Astrocyte (in vitro differentiated cells and primary cell): ENCODE measurements around the gene LRCH4. TPM values are rescaled to one million over a fixed set of nuclear protein-coding genes. Genes with fewer than 3 reads are reported as not detected.

Experiments used
- DNase-seq: peaks from one replicate; pipeline ENCODE4 v3.0.0-alpha.2; 2010; ENCODE audit warnings: low read depth
- FAIRE-seq: peaks from 2 replicates; lab custom pipeline; 2011; peaks lifted over from hg19 to GRCh38; lab: Jason Lieb, UNC
- H2AFZ ChIP-seq: 2 replicates; pipeline ENCODE4 v1.6.0; 2012; ENCODE audit warnings: low read depth, low read length, inconsistent platforms
- H3K27ac ChIP-seq: 2 replicates; pipeline ENCODE4 v1.5.1; 2011; ENCODE audit warnings: low read depth, low read length, inconsistent platforms
- H3K27me3 ChIP-seq: 2 replicates; pipeline ENCODE4 v1.6.0; 2011; ENCODE audit warnings: low read length, inconsistent platforms; ENCODE audit not compliant: insufficient read depth
- H3K36me3 ChIP-seq: 2 replicates; pipeline ENCODE4 v1.5.1; 2011; ENCODE audit warnings: low read length, inconsistent platforms; ENCODE audit not compliant: insufficient read depth
- H3K4me1 ChIP-seq: 2 replicates; pipeline ENCODE4 v1.5.1; 2011; ENCODE audit warnings: low read length, inconsistent platforms; ENCODE audit not compliant: insufficient read depth
- H3K4me2 ChIP-seq: 2 replicates; pipeline ENCODE4 v1.6.0; 2012; ENCODE audit warnings: low read length, inconsistent platforms
- H3K4me3 ChIP-seq: 2 replicates; pipeline ENCODE4 v1.5.1; 2011; ENCODE audit warnings: low read depth, mild to moderate bottlenecking, low read length, inconsistent platforms; ENCODE audit not compliant: insufficient read depth
- H3K79me2 ChIP-seq: 2 replicates; pipeline ENCODE4 v1.6.0; 2012; ENCODE audit warnings: mild to moderate bottlenecking, low read length, inconsistent platforms; ENCODE audit not compliant: insufficient read depth
- H3K9ac ChIP-seq: 2 replicates; pipeline ENCODE4 v1.6.0; 2012; ENCODE audit warnings: mild to moderate bottlenecking, low read length, inconsistent platforms
- H3K9me3 ChIP-seq: 2 replicates; pipeline ENCODE4 v1.5.1; 2012; ENCODE audit warnings: low read depth, mild to moderate bottlenecking, low read length, inconsistent platforms; ENCODE audit not compliant: insufficient read depth
- H4K20me1 ChIP-seq: 2 replicates; pipeline ENCODE4 v1.6.0; 2012; ENCODE audit warnings: low read length, inconsistent platforms; ENCODE audit not compliant: insufficient read depth
- H3K27ac Mint-ChIP-seq: one replicate; pipeline ENCODE4 v1.8.0; 2021; ENCODE audit warnings: mild to moderate bottlenecking, mixed read lengths; ENCODE audit not compliant: unreplicated experiment
- H3K27me3 Mint-ChIP-seq: one replicate; pipeline ENCODE4 v1.8.0; 2021; ENCODE audit warnings: low read depth, mixed read lengths; ENCODE audit not compliant: unreplicated experiment
- H3K36me3 Mint-ChIP-seq: one replicate; pipeline ENCODE4 v1.8.0; 2021; ENCODE audit warnings: low read depth, mixed read lengths; ENCODE audit not compliant: unreplicated experiment
- H3K4me1 Mint-ChIP-seq: one replicate; pipeline ENCODE4 v1.8.0; 2021; ENCODE audit warnings: low read depth, mixed read lengths; ENCODE audit not compliant: unreplicated experiment
- H3K4me3 Mint-ChIP-seq: one replicate; pipeline ENCODE4 v1.8.0; 2021; ENCODE audit warnings: mild to moderate bottlenecking, moderate library complexity, mixed read lengths; ENCODE audit not compliant: unreplicated experiment
- H3K9me3 Mint-ChIP-seq: one replicate; pipeline ENCODE4 v1.8.0; 2021; ENCODE audit warnings: mild to moderate bottlenecking, mixed read lengths; ENCODE audit not compliant: unreplicated experiment
- EZH2 ChIP-seq: IDR thresholded peaks from 2 replicates; pipeline ENCODE4 v1.6.1; 2012; ENCODE audit warnings: mild to moderate bottlenecking, low read length, inconsistent platforms; ENCODE audit not compliant: insufficient read depth
- total RNA-seq: library from RNA; stranded (reverse); gene quantifications from 2 replicates; pipeline ENCODE4 v1.2.1, GENCODE V29; 2021
- TF ChIP-seq, protein P1 (sequence below): IDR thresholded peaks from 2 replicates; pipeline ENCODE4 v1.5.1; 2011; ENCODE audit warnings: low read depth, mild to moderate bottlenecking, inconsistent platforms, low read length, moderate library complexity; ENCODE audit not compliant: insufficient read depth

Gene LRCH4
- total RNA-seq, 1 donor from 2014 or later: 62.5 TPM

DNA sequence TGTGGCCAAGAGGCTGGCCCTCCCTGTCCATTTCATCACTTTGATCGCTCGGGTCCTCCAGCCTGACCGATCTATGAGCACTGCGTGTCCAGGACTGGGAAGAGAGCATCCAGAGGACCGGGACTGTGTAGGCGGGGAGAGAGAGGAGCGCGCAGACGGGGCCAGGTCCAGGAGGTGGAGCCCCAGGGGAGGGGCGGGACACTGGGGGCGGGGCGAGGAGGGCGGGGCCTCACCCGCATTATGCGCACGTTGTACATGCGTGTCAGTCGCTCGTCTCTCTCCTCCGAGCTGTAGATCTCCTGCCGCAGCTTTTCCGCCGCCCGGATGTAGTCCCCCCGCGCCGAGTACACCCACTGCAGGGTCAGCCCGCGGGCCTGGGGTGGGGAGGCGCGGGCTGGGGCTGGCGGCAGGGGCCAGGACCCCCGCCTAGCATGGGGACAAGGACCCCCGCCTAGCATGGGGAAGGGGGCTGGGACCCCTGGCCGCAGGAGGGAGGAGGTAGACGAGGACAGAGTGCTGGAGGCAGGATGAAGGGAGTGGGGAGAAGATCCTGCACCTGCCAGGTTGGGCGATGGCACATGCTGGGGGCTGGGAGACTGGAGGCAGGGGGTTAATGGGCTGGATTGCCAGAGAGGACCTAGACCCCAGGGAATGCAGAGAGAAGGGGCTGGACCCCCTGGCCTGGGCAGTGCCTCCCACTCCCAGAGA lies 40.8 kb upstream of the LRCH4 start:
- peak overlapping the region; percentile 28 for H3K4me3 ChIP-seq
- H4K20me1 ChIP-seq: no peaks in the 10 kb centered on the region
- DNase-seq (peak; percentile 67), FAIRE-seq (no peak)
- H3K79me2 ChIP-seq: no peaks in the 10 kb centered on the region
- no peak overlapping the region for H3K27ac ChIP-seq
- TF ChIP-seq, protein P1, sequence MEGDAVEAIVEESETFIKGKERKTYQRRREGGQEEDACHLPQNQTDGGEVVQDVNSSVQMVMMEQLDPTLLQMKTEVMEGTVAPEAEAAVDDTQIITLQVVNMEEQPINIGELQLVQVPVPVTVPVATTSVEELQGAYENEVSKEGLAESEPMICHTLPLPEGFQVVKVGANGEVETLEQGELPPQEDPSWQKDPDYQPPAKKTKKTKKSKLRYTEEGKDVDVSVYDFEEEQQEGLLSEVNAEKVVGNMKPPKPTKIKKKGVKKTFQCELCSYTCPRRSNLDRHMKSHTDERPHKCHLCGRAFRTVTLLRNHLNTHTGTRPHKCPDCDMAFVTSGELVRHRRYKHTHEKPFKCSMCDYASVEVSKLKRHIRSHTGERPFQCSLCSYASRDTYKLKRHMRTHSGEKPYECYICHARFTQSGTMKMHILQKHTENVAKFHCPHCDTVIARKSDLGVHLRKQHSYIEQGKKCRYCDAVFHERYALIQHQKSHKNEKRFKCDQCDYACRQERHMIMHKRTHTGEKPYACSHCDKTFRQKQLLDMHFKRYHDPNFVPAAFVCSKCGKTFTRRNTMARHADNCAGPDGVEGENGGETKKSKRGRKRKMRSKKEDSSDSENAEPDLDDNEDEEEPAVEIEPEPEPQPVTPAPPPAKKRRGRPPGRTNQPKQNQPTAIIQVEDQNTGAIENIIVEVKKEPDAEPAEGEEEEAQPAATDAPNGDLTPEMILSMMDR: no peak
- TF ChIP-seq EZH2: no peak
- H3K36me3 ChIP-seq: no peaks in the 10 kb centered on the region
- Mint-ChIP-seq H3K9me3 (no peaks in the 10 kb centered on the region), H3K27me3 (peaks cover 41% of the 10 kb centered on the region), H3K36me3 (peaks cover 7% of the 10 kb centered on the region), H3K27ac (no peak overlapping the region), H3K4me3 (peak overlapping the region; percentile 62), H3K4me1 (no peaks in the 10 kb centered on the region)
- H3K4me2 ChIP-seq: peak overlapping the region; percentile 86
- peak overlapping the region; percentile 81 for H2AFZ ChIP-seq
- H3K9me3 ChIP-seq: no peaks in the 10 kb centered on the region
- H3K27me3 ChIP-seq: no peaks in the 10 kb centered on the region
- H3K9ac ChIP-seq: peak overlapping the region; percentile 50
- no peaks in the 10 kb centered on the region for H3K4me1 ChIP-seq

- Mint-ChIP-seq H3K27me3 (peaks cover 43% of the 10 kb centered on the region), H3K4me3 (no peak overlapping the region), H3K36me3 (peaks cover 7% of the 10 kb centered on the region), H3K4me1 (no peaks in the 10 kb centered on the region), H3K9me3 (no peaks in the 10 kb centered on the region), H3K27ac (peak overlapping the region; percentile 58)
- Histone ChIP-seq H2AFZ (peak overlapping the region; percentile 81), H3K27ac (no peak overlapping the region), H3K4me1 (no peaks in the 10 kb centered on the region), H3K4me2 (peak overlapping the region; percentile 86), H3K9me3 (no peaks in the 10 kb centered on the region), H3K36me3 (no peaks in the 10 kb centered on the region), H3K4me3 (peak overlapping the region; percentile 28), H3K9ac (no peak overlapping the region), H3K27me3 (no peaks in the 10 kb centered on the region), H4K20me1 (no peaks in the 10 kb centered on the region), H3K79me2 (no peaks in the 10 kb centered on the region)
- FAIRE-seq (no peak), DNase-seq (no peak)
- TF ChIP-seq EZH2: no peak
- TF ChIP-seq, protein P1: no peak
These were observed 40.1 kb upstream of the LRCH4 start for GRCh38 chr7:100626055-100626454.
